ENCODE data around the gene SIN3B.

DNA sequence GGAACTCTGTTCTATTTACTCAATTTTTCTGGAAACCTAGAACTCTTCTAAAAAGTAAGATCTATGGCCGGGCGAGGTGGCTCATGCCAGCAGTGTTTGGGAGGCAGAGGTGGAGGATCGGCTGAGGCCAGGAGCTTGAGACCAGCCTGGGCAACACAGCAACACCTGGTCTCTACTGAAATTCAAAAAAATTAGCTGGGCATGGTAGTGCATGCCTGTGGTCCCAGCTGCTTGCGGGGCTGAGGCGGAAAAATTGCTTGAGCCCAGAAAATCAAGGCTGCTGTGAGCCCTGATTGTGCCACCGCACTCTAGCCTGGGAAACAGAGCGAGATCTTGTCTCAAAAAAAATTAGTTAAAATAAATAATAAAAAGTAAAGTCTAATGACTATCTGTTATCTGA is 88.2 kb downstream of the SIN3B start:
- TF ChIP-seq EP300 (IDR thresholded peaks at IDR 0.05) (no peak), POLR2A (IDR thresholded peaks at IDR 0.05) (no peak)
- TF ChIP-seq, protein P1, sequence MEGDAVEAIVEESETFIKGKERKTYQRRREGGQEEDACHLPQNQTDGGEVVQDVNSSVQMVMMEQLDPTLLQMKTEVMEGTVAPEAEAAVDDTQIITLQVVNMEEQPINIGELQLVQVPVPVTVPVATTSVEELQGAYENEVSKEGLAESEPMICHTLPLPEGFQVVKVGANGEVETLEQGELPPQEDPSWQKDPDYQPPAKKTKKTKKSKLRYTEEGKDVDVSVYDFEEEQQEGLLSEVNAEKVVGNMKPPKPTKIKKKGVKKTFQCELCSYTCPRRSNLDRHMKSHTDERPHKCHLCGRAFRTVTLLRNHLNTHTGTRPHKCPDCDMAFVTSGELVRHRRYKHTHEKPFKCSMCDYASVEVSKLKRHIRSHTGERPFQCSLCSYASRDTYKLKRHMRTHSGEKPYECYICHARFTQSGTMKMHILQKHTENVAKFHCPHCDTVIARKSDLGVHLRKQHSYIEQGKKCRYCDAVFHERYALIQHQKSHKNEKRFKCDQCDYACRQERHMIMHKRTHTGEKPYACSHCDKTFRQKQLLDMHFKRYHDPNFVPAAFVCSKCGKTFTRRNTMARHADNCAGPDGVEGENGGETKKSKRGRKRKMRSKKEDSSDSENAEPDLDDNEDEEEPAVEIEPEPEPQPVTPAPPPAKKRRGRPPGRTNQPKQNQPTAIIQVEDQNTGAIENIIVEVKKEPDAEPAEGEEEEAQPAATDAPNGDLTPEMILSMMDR (IDR thresholded peaks at IDR 0.05) = no peak
